Fibroblast of pulmonary artery (primary cell): Measurements from ENCODE around the gene CBX1.

Experiments used
- DNase-seq: peaks from one replicate; pipeline ENCODE4 v3.0.0-alpha.2; 2010; ENCODE audit warnings: low read depth
- H3K4me3 ChIP-seq: replicated peaks from 2 replicates; pipeline ENCODE4 v1.5.1; 2011; ENCODE audit warnings: low read depth, mild to moderate bottlenecking, control low read depth, low read length, moderate library complexity
- TF ChIP-seq, protein P1 (sequence below): IDR thresholded peaks from 2 replicates; pipeline ENCODE4 v1.5.1; 2011; ENCODE audit warnings: mild to moderate bottlenecking, control low read depth, low read length, inconsistent platforms; ENCODE audit errors: missing control alignments

The CBX1 gene

DNA sequence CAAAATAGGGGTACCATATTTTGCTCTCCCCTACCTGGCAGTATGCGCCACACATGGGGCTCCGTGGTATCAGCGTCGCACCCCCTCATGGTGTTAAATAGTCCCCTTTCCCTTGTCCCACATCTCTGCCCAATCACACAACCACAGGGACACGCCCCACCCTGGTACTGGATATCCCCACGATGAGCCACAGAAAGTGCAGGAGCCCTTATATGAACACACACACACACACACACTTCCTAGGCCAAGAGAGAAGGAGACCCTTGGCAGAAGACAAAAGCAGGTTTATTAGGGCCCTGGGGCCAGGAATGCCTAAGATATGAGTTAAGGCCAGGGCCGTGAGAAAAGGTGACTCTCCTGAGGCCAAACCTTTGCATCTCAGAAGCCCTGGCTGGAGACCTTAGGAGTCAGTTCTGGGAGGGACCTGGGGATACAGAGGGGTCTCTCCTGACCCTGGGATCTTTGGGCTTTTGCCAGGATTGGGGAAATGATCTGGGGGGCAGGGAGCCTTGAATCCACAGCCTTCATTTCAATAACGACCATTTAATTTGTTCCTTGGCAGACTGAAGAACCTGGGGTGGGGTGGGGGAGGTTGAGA lies 75.3 kb downstream of the CBX1 start:
- TF ChIP-seq, protein P1, sequence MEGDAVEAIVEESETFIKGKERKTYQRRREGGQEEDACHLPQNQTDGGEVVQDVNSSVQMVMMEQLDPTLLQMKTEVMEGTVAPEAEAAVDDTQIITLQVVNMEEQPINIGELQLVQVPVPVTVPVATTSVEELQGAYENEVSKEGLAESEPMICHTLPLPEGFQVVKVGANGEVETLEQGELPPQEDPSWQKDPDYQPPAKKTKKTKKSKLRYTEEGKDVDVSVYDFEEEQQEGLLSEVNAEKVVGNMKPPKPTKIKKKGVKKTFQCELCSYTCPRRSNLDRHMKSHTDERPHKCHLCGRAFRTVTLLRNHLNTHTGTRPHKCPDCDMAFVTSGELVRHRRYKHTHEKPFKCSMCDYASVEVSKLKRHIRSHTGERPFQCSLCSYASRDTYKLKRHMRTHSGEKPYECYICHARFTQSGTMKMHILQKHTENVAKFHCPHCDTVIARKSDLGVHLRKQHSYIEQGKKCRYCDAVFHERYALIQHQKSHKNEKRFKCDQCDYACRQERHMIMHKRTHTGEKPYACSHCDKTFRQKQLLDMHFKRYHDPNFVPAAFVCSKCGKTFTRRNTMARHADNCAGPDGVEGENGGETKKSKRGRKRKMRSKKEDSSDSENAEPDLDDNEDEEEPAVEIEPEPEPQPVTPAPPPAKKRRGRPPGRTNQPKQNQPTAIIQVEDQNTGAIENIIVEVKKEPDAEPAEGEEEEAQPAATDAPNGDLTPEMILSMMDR = no peak
- no peak for DNase-seq
- peak overlapping the region; percentile 55 for H3K4me3 ChIP-seq

DNA sequence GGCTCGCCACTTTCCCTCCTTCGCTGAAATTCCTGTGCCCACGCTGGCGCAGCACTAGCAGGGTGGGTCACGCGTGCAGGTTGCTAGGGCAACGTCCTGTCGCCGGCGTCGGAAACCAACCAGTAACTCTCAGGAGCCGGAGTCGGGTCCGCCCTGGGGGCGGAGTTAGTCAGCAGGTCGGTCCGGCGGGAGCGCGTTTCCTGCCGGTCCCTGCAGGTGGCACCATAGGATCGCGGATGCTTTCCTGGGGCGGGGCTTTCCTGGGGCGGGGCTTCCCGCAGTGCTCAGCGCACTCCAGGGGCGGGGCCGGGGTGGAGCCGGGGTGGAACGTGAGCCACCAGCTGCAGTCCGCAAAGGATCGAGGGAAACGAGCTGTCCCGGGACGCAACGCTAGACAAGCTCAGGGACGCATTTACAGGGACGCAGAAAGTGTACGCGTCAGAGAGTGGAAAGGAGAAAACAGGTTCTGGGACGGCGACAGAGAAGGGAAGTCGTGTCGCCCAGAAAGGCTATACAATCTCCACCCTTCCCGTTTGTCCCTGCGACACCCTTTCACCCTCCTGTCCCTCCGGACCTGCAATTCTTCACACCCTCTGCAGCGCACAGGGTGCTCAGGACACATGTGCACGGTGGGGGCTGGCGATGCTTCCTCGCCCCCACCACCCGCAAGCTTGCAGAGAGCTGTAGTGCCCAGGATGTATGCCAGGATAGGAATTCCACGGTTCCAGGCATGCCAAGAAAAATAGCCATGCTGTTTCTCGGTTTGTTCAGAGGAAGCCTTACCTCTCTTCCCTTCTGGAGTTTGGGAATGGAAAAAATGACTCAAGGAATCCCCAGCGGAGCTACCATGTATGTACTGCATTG lies 76.0 kb downstream of the CBX1 start:
- TF ChIP-seq, protein P1 = peak; percentile 62
- peak; percentile 97 for DNase-seq
- H3K4me3 ChIP-seq = peak overlapping the region; percentile 55

DNA sequence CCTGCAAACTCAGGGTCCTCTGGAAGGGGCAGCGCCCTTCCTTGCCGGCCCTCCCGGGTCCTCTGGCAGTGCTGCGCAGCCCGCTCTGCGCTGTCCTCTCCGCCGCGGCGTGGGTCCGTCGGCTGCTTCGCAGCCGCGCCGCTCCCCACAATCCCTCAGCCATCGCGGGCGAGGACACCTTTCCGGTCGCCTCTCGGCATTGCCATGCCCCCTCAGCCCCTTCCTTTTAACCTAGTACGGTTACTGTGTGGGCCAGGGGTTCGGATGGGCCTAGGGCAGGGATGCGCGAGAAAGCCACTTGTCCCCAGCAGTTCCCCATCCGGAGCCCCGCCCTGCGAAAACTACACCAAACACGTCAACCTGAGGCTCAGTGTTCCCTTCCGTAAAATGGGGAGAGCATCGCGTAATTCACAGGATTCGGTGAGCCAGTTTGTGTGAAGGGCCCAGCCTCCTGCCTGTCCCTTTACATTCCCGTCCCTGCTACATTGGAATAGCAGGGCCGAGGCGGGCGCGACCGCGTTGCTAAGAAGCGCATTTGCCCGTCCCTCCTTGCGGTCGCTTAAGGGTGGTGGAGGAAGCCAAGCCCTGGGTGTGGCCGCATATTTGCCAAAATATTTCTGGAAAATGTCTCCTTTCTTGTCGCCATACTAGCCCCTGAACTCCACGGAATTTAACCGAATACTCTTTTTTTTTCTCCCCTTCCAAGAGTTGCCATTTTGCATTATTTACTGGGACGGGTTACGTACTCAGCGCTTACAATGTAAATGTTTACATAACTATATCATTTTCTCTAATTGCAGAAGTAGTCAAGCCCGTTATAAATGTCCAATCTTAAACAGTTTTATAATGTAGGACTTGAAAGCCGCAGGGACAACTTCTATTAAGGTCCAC lies 76.9 kb downstream of the CBX1 start:
- no peak for DNase-seq

DNA sequence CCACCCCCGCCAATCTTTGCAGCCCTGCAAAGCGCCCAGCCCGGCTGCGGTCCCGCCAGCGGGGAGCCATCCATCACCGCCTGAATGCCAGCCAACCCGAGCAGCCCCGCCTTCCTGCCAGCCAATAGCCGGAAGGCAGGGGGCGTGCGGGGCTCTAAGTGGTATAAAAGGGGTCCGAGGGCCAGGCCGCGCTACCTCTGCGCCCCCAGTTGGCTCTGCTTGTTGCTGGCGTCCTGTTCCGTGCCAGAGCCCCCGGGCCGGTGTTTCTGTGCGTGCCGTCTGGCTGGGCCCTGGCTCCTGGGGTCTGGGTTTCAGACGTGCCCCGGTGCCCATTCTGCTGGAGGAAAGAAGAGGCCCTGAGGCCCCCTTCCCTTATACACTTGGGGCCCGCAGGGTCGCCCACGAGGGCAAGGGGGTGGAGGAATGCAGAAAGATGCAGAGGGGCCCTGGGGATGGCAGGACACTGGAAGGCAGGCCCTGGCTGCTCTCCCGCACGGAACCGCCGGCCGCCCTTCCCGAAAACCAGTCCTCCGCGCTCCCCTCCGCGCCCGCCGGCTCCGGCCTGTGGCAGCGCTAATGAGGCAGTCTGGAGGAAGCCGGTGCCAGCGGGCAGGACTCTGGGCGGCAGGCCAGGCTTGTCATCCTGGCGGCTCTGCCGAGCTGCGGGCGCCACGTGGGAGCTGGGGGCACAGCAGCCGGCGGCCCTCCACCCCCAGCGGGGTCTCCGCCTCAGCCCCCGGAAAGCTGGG lies 77.7 kb downstream of the CBX1 start:
- H3K4me3 ChIP-seq = peak overlapping the region; percentile 55
- TF ChIP-seq, protein P1 = no peak

More for the DNA sequence above, 76.9 kb downstream of the CBX1 start:
- peak overlapping the region; percentile 55 for H3K4me3 ChIP-seq
- TF ChIP-seq, protein P1 = no peak

DNA sequence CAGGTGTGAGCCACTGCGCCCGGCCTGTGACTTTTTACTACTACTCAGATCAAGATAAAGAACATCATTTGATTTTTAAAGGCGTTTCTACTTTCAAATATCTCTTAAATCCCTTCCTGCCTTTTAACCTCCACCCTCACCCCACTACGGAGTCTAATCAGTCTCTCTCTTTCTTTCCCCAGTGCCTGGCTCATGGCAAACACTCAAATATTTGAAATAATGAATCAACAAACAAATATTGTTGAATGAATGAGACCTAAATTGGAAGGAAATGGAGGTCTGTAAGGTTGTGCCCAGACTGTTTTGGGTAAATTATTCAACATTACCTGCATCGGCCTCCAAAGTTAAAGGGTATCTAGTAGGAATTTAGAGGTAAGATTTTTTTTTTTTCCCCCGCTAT lies 78.4 kb downstream of the CBX1 start:
- no peak overlapping the region for H3K4me3 ChIP-seq
- TF ChIP-seq, protein P1 = no peak
- DNase-seq = no peak

More for the DNA sequence above, 77.7 kb downstream of the CBX1 start:
- DNase-seq = peak; percentile 50

DNA sequence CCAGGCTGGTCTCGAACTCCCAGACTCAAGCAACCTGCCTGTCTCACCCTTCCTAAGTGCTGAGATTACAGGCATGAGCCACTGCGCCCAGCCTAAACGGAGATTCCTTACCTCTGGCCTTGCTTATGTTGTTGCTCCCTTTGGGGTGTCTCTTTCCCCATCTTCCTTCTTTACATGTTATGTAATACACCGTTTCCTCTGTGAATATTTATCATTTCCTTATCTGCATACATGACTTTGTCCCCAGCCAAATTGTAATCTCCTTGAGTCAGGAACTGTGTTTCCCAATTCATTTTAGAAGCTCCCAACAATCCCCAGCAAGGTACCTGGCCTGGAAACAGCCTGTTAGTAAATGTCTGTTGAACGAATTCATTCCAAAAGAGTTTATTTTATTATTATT lies 79.3 kb downstream of the CBX1 start:
- TF ChIP-seq, protein P1 = no peak
- DNase-seq = no peak
- no peak overlapping the region for H3K4me3 ChIP-seq
